ENCODE results near the gene FOXO3.
"Not testable (repeated sequence)": the region's sequence is repeated elsewhere in the genome, so short reads cannot be mapped to it uniquely, and the experiment has no call there.

The FOXO3 gene

DNA sequence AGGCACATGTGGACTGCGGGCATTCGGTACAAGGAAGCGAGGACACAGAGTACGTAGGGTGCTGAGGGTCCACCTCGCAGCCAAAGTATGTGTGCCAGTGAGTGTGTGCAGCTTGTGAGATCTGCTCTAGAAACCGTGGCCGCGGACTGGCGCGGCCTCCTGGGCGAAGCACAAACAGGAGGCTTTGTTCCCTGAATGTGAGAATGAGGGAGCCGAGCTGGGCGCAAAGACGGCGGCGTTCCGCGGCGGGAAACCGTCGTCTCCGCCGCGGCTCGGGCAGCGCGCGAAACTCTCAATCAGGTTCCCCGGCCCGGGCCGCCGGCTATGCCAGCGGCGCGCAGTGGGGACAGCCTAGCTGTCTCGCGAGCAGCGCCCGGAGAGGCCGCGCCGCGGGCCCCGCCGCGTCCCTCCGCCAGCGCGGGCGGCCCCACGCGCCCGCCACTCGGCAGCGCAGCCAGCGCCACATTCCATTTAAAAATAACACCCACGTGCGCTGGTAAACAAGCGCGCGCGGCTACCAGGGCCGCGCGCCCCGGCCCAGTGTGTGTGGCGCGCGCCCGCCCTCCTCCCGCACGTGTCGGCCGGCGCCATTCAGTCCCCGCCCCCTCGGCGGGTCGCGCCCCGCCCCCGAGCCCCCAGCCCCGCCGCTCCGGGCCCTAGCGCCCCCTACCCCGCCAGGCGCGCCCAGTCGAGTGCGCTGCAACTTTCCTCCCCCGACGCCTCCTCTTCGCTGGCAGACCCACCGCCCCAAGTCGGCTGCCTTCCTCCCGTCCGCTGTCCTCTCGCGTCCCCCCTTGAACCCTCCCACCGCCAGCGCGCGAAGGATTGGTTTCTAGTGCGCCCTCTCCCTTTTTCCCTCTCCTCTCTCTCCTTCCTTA is 3.0 kb upstream of the FOXO3 start:
- peak; percentile 65 for DNase-seq (ENCODE audit: low spot score)

DNA sequence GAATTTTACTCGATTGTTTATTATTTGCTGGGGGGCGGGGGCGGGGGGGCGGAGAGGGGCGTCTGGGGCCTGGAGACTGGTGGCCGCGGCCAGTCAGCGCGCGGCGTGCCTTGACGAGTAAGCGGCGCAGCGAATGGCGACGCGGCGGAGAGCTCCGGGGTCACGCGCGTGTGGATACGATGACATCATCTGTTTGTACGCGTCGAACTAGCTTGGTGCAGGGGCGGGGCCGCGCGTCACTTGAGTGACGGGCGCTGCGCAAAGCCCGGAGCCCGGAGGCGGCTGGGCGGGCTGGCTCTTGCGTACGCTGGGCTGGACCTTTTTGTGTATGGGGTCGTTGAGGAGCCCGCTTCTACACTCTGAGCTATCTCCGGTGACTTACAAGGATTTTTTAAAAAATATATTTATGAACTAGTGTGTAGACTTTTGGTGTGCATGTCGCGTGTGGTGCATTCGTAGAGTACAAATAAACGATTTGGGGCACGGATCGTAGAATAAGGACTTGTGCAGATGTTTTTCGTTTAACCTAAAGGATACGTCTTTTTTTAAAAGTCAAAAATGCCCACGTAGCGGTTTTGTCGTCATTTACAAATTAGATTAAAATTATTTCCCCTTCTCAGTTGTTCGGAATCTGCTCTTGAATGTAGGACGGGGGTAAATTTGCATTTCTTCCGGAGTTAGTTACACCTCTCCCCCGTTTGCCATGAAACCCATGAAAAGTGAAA is 2.2 kb upstream of the FOXO3 start:
- peak; percentile 92 for DNase-seq (ENCODE audit: low spot score)

More for the DNA sequence above, 3.0 kb upstream of the FOXO3 start:
- TF ChIP-seq, protein P1, sequence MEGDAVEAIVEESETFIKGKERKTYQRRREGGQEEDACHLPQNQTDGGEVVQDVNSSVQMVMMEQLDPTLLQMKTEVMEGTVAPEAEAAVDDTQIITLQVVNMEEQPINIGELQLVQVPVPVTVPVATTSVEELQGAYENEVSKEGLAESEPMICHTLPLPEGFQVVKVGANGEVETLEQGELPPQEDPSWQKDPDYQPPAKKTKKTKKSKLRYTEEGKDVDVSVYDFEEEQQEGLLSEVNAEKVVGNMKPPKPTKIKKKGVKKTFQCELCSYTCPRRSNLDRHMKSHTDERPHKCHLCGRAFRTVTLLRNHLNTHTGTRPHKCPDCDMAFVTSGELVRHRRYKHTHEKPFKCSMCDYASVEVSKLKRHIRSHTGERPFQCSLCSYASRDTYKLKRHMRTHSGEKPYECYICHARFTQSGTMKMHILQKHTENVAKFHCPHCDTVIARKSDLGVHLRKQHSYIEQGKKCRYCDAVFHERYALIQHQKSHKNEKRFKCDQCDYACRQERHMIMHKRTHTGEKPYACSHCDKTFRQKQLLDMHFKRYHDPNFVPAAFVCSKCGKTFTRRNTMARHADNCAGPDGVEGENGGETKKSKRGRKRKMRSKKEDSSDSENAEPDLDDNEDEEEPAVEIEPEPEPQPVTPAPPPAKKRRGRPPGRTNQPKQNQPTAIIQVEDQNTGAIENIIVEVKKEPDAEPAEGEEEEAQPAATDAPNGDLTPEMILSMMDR (IDR thresholded peaks at IDR 0.05; ENCODE audit: extremely low read depth, missing control alignments) = no peak

DNA sequence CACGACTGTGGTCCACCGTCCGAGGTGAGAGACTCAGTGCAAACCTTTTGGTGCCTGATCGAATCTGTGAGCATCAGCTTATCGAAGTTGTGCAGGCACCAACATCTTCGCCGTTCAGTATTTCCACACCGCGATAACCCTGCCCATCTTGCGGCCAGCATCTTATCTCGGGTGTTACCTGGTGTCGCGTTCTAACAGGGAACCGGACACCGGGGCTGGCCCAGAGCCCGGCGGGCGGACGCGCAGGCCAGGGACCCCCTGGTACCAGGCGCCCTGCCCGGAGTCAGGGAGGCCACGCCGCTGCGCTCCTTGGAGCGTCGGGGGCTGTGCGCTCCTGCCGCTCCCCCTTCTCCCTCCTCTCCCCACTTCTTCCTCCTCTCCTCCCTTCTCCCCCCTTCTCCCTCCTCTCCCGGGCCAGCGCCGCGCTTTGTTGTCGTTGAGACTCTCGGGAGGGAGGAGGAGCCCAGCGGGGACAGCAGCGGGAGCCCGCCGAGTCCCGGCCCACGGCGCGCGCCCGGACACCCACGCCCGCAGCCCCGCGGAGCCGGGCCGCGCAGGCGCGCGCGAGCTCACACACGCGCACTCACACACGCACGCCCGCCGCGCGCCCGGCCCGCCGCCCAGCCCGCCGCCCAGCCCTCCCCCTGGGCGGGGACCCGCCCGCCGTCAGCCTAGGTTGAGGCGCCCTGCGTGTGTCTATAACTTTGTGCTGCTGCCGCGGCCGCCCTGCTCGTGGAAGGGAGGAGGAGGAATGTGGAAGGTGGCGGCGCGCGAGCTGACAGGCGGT is 1.4 kb upstream of the FOXO3 start:
- TF ChIP-seq, protein P1 (IDR thresholded peaks at IDR 0.05; ENCODE audit: extremely low read depth, missing control alignments) = no peak
- peak; percentile 84 for DNase-seq (ENCODE audit: low spot score)

More for the DNA sequence above, 2.2 kb upstream of the FOXO3 start:
- TF ChIP-seq, protein P1 (IDR thresholded peaks at IDR 0.05; ENCODE audit: extremely low read depth, missing control alignments) = no peak

GRCh38 chr6:108559884-108560462 is 744 bp upstream of the FOXO3 start:
- TF ChIP-seq, protein P1 (IDR thresholded peaks at IDR 0.05; ENCODE audit: extremely low read depth, missing control alignments) = no peak
- DNase-seq (ENCODE audit: low spot score) = no peak

DNA sequence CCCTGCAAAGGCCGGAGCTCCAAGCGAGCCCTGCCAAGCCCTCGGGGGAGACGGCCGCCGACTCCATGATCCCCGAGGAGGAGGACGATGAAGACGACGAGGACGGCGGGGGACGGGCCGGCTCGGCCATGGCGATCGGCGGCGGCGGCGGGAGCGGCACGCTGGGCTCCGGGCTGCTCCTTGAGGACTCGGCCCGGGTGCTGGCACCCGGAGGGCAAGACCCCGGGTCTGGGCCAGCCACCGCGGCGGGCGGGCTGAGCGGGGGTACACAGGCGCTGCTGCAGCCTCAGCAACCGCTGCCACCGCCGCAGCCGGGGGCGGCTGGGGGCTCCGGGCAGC is 561 bp downstream of the FOXO3 start:
- not testable (repeated sequence) for DNase-seq (ENCODE audit: low spot score)

DNA sequence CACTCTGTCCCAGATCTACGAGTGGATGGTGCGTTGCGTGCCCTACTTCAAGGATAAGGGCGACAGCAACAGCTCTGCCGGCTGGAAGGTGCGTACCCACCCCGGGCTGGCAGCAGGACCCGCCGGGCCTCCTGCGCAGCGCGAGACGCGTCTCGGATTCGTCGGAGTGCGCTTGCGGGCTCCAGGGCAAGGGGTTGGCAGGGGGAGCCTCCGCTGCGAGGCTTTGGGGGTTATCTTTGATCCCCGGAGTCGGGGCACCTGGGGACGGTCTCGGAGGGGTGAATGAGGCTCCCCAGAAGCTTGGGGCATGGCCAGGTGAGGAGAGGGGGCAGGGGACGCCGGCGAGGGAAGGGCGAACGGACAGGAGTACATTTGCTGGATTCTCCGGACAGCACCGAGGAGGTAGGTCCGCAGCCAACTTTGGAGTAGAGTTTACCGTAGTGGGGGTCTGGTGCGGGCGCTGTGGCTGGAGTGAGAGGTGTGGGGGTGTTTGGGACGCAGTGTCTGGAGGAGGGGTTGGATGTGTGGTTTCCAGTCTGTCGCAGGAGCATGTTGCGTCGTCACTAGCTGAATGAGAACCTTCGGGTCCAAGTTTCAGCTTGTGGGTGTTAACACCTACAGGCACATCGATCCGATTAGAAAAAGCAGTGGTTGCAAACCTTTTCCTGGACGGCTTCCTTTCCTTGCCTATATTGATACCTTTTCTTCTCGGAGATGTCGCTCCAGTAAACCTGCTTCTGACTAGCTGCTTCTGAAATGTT is 1.2 kb downstream of the FOXO3 start:
- TF ChIP-seq, protein P1 (IDR thresholded peaks at IDR 0.05; ENCODE audit: extremely low read depth, missing control alignments) = no peak
- no peak for DNase-seq (ENCODE audit: low spot score)

DNA sequence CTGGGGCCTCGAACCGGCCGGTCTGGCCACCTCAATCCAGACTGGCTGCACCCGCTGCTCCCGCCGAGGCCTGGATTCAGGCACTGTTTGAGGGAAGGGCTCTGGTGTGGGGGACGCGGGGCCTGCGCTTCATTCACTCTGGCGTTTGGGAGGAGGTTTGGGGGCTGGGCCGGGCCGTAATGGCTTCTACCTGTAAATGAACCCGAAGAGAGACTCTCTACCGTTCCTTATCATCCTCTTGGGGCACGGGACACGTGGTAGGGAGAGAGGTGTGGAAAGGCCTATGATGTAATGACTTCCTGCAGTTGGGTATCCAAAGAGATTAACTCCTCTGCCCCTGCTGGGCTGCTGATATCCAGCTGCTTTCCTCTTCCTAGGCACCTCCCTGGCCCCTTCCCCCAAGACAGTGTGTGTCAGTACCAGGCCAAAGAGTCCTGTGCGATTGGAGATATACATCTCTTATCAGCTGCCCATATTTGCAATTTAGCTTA is 1.8 kb downstream of the FOXO3 start:
- DNase-seq (ENCODE audit: low spot score) = no peak
- TF ChIP-seq, protein P1 (IDR thresholded peaks at IDR 0.05; ENCODE audit: extremely low read depth, missing control alignments) = no peak

Data from GM20000 (cell line).